Body of pancreas (tissue), 4 donors: Measurements from ENCODE around the gene PASD1.

Source experiments
- POLR2A ChIP-seq, 3 donors: fragments of 450-650 bp; IDR thresholded peaks; one replicate each; pipeline ENCODE4 v1.6.1; 2016; ENCODE audit warnings: antibody characterized with exemption in 3 of 3, mild to moderate bottlenecking in 2 of 3
- TF ChIP-seq, protein P1 (sequence below), 7 experiments: fragments of 450-650 bp in 4 of 7; fragments of 200-600 bp in 3 of 7; sonication (generic) in 3 of 7; IDR thresholded peaks; one replicate each; pipeline ENCODE4 v1.5.1; 2016 to 2019; ENCODE audit warnings: antibody characterized with exemption in 7 of 7

DNA sequence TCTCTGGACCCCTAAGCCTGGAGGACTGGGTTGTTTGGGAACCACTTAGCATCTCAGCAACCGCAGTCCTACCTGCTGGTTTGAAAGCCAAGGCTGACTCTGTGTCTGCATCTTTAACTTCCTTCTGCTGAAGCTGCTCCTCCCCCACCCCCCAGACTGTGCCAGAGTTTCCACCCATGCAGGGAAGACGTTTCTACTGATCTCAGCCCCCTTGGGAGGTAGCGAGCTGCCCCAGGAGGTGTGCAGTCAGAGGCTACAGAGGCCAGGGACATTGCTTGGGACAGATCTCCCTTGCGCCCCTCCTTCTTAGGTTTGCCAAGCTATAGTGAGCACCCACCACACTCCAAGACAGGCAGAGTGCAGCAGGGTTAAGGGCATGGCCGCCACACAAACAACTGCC lies 147.7 kb downstream of the PASD1 start:
- TF ChIP-seq, protein P1, sequence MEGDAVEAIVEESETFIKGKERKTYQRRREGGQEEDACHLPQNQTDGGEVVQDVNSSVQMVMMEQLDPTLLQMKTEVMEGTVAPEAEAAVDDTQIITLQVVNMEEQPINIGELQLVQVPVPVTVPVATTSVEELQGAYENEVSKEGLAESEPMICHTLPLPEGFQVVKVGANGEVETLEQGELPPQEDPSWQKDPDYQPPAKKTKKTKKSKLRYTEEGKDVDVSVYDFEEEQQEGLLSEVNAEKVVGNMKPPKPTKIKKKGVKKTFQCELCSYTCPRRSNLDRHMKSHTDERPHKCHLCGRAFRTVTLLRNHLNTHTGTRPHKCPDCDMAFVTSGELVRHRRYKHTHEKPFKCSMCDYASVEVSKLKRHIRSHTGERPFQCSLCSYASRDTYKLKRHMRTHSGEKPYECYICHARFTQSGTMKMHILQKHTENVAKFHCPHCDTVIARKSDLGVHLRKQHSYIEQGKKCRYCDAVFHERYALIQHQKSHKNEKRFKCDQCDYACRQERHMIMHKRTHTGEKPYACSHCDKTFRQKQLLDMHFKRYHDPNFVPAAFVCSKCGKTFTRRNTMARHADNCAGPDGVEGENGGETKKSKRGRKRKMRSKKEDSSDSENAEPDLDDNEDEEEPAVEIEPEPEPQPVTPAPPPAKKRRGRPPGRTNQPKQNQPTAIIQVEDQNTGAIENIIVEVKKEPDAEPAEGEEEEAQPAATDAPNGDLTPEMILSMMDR (IDR thresholded peaks at IDR 0.05), result no peak
- TF ChIP-seq POLR2A (IDR thresholded peaks at IDR 0.05), result no peak
